DMS53 treated with DMSO at 0.1 percent for 48 hours (cell line): ENCODE measurements around the gene CCDC28B.

ENCODE experiments used
- DNase-seq: peaks from one replicate; lab custom pipeline; 2025; ENCODE audit not compliant: unreplicated experiment; lab: John Stamatoyannopoulos, UW

CCDC28B gene

GRCh38 chr1:32249831-32250525 is 49.6 kb downstream of the CCDC28B start:
- DNase-seq = no peak

GRCh38 chr1:32250893-32251716 is 50.7 kb downstream of the CCDC28B start, which contains the start of gene LCK:
Gene LCK, plus strand, starts transcription at chr1:32251265. Its CDS starts 23,065 bp downstream, at chr1:32274330.
- no peak for DNase-seq
